ENCODE data around the gene TTYH3.
A peak's percentile ranks its signal among the peaks of the same experiment; 100 is the strongest.

DNA sequence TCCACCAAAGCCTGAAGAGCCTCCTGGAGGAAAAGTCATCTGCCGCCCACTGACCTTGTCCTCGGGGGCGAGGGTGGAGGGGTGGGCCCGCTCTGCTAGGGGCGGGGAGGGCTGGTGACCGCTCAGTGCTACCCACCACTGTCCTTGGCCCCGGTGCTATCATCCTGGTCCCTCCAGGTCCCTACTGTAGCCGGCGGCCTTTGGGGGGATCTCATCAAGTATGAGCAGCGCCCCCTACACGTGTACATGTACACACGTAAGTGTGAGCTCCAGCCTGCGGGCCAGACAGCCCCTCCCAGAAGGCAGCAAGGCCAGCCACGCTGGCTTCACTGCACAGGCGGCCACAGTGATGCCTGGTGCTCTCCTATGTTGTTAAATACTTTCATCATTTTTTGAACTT, 19.6 kb downstream of the TTYH3 start:
- TF ChIP-seq, protein P1, sequence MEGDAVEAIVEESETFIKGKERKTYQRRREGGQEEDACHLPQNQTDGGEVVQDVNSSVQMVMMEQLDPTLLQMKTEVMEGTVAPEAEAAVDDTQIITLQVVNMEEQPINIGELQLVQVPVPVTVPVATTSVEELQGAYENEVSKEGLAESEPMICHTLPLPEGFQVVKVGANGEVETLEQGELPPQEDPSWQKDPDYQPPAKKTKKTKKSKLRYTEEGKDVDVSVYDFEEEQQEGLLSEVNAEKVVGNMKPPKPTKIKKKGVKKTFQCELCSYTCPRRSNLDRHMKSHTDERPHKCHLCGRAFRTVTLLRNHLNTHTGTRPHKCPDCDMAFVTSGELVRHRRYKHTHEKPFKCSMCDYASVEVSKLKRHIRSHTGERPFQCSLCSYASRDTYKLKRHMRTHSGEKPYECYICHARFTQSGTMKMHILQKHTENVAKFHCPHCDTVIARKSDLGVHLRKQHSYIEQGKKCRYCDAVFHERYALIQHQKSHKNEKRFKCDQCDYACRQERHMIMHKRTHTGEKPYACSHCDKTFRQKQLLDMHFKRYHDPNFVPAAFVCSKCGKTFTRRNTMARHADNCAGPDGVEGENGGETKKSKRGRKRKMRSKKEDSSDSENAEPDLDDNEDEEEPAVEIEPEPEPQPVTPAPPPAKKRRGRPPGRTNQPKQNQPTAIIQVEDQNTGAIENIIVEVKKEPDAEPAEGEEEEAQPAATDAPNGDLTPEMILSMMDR (optimal IDR thresholded peaks at IDR 0.05 in 1 of 3, IDR thresholded peaks at IDR 0.05 in 1 of 3, conservative IDR thresholded peaks at IDR 0.05 in 1 of 3; ENCODE audit: extremely low read depth in 1 of 3, insufficient read depth in 2 of 3, low read length in 3 of 3), result peak in 1 of 3 experiments; percentile 16
- no peak for TF ChIP-seq EZH2 (IDR thresholded peaks at IDR 0.05; ENCODE audit: low read length)
